Calu3 (cell line): ENCODE results near the gene ARHGEF2. TPM values are rescaled to one million over a fixed set of nuclear protein-coding genes. Genes with fewer than 3 reads are reported as not detected.

ENCODE experiments used
- BruUV-seq: library from RNA; stranded (reverse); fragments of 400-500 nt; replicated peaks from 2 replicates; lab custom pipeline; 2021; lab: Mats Ljungman, UMichigan
- CTCF ChIA-PET: fragments of 300-600 bp; sonication (Branson Sonifier 250); formaldehyde crosslinking; loops from one replicate; lab custom pipeline; 2022; ENCODE audit warnings: antibody characterized with exemption; lab: Charles Lee
- DNase-seq: peaks from one replicate; pipeline ENCODE4 v3.0.0; 2022
- H3K27ac Mint-ChIP-seq: one replicate; pipeline ENCODE4 v1.8.0; 2022; ENCODE audit warnings: mixed read lengths; ENCODE audit not compliant: unreplicated experiment
- H3K27me3 Mint-ChIP-seq: one replicate; pipeline ENCODE4 v1.8.0; 2022; ENCODE audit warnings: mixed read lengths; ENCODE audit not compliant: unreplicated experiment
- H3K36me3 Mint-ChIP-seq: one replicate; pipeline ENCODE4 v1.8.0; 2022; ENCODE audit warnings: mild to moderate bottlenecking, moderate library complexity, mixed read lengths; ENCODE audit not compliant: insufficient read depth, unreplicated experiment
- H3K4me1 Mint-ChIP-seq: one replicate; pipeline ENCODE4 v1.8.0; 2022; ENCODE audit warnings: mild to moderate bottlenecking, low read depth, mixed read lengths; ENCODE audit not compliant: unreplicated experiment
- H3K4me3 Mint-ChIP-seq: one replicate; pipeline ENCODE4 v1.8.0; 2022; ENCODE audit warnings: mild to moderate bottlenecking, low read depth, moderate library complexity, mixed read lengths; ENCODE audit not compliant: unreplicated experiment
- H3K9me3 Mint-ChIP-seq: one replicate; pipeline ENCODE4 v1.8.0; 2022; ENCODE audit warnings: low read depth, mixed read lengths; ENCODE audit not compliant: unreplicated experiment
- CTCF ChIP-seq: fragments of 200-600 bp; IDR thresholded peaks from one replicate; pipeline ENCODE4 v1.8.0; 2022; ENCODE audit warnings: antibody characterized with exemption; ENCODE audit not compliant: unreplicated experiment
- intact Hi-C: fragments of 100-400 bp; cut with micrococcal nuclease; formaldehyde crosslinking; loops from one replicate; pipeline ENCODE4 v1.10.0; 2022; ENCODE audit not compliant: unreplicated experiment
- total RNA-seq: library from RNA; stranded (reverse); gene quantifications from 2 replicates; pipeline ENCODE4 v1.2.3, GENCODE V29; 2022

The ARHGEF2 gene
- total RNA-seq, 1 experiment from 2014 or later: 97.6 TPM

DNA sequence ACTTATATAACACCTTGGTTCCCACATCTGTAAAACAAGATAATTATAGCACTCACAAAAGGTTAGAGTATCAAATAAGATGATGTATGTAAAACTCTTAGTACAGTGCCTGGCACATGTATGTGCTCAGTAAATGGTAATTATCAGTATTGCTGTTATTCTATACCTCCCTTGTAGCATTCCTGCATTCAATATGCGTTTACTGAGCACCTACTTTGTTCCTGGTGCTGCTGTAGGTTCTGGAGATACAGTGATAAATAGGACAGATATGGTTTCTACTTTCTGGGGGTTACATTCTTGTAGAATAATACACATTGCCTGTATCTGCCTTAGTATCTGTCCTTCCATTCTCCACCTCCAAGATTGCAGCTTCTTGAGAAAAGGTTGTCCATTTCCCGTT is 43.6 kb upstream of the ARHGEF2 start:
- CTCF ChIA-PET: no interaction called here
- no peak for TF ChIP-seq CTCF
- intact Hi-C loops: loop anchor here (5.0 kb wide), 1 partner anchor 40 kb away; the partner anchor contains the start of gene RAB25
- no peak for DNase-seq
- peaks cover 41% of the 10 kb centered on the region for H3K27me3 Mint-ChIP-seq
- peaks cover 23% of the 10 kb centered on the region for H3K4me1 Mint-ChIP-seq
- BruUV-seq: no TSS peak
- H3K27ac Mint-ChIP-seq: no peak overlapping the region
- H3K4me3 Mint-ChIP-seq: no peak overlapping the region
- peaks cover 41% of the 10 kb centered on the region for H3K36me3 Mint-ChIP-seq
- no peaks in the 10 kb centered on the region for H3K9me3 Mint-ChIP-seq

DNA sequence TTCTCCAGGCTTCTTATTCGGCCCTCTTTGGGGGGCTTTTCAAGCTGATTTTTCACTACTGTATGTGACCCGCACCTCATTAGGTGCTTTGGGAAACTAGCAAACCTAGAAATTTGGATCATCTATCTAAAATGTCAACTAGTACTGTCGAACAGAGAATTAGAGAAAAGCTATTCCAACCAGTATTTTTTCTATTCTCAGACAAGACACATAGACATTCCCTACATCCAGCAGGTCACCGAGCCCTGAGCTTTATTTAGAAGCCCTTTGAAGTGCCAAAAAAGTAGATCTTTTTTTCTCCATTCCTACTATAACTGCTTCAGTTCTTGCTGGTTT is 42.7 kb upstream of the ARHGEF2 start:
- Mint-ChIP-seq H3K27me3 (peaks cover 41% of the 10 kb centered on the region), H3K27ac (peak overlapping the region; percentile 50), H3K4me3 (peak overlapping the region; percentile 95), H3K4me1 (peaks cover 21% of the 10 kb centered on the region), H3K9me3 (no peaks in the 10 kb centered on the region), H3K36me3 (peaks cover 43% of the 10 kb centered on the region)
- CTCF ChIA-PET: no interaction called here
- DNase-seq: no peak
- intact Hi-C loops: loop anchor here (5.0 kb wide), 1 partner anchor 41 kb away; the partner anchor contains the start of gene RAB25
- no peak for TF ChIP-seq CTCF
- BruUV-seq: no TSS peak

DNA sequence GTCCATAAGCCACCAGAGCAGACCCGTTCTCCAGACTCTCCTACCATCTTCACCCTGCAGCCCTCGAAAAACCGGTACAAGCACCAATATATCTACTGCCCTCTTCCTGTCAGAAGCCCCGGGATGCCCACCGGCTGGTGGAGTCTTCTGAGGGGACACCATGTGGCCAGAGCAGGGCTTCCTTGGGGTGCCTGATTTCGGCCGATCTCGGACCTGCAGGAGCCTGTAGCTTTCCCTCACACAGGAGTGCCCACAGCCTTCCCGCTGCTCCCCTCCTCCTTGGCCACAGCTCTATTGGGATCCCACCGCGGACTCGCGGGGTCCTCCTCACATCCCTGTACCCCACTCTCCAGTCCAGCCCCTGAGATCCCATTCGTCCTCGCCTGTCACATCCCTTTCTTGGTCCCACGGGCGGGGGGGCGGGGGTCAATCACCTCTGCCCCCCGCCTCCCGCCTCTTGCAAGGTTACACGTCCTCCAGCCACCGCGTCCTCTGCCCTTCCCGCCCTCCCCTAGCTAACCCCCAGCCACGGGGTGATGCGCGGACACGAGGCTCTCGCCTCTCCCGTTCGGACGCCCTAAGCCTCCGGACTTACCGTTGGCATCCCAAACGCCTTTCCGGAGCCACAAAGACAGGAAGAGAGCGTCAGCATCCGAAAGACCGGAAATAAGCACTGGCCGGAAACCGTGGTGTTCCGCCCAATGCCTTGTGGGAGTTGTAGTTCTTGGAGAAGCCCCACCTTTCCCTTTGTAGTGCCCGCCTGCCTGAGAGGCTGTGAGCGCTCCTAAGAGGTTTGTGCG is 42.1 kb upstream of the ARHGEF2 start, which contains the start of gene SSR2:
TSS of gene SSR2 (minus strand) at position 659 of the 800 bp plus-strand sequence. CDS start 784 bp downstream, outside the sequence.
- Mint-ChIP-seq H3K4me1 (peaks cover 16% of the 10 kb centered on the region), H3K4me3 (peak within 1 kb of the TSS; percentile 95), H3K36me3 (peaks cover 43% of the 10 kb centered on the region), H3K9me3 (no peaks in the 10 kb centered on the region), H3K27me3 (peaks cover 37% of the 10 kb centered on the region), H3K27ac (peak within 1 kb of the TSS; percentile 50)
- CTCF ChIA-PET: interaction anchor here (0.6 to 0.9 kb wide), 3 partner anchors 12 to 31 kb away, joined by 3 read pairs; no protein-coding TSS in a partner anchor
- no TSS peak for BruUV-seq
- no peak for TF ChIP-seq CTCF
- intact Hi-C loops: loop anchor here (5.0 kb wide), 1 partner anchor 42 kb away; the partner anchor contains the start of gene RAB25
- DNase-seq: peak; percentile 89

DNA sequence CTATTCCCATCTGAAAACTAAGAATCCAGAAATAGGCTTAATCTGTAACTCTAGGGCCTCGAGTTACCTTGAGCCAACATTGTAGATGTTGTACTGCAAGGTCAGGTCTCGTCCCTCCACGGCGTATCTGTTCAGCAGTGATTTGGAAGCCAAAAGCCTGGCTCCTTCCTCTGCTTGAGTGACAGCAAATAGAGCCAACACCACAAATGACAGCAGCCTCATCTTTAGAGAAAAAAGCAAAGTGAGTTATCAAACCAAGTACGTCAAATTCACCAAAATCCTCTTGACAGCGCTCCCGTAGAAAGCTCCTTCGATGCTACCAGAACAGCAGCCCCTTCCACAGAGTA is 41.6 kb upstream of the ARHGEF2 start:
- Mint-ChIP-seq H3K9me3 (no peaks in the 10 kb centered on the region), H3K36me3 (peaks cover 47% of the 10 kb centered on the region), H3K4me1 (peaks cover 16% of the 10 kb centered on the region), H3K4me3 (peak overlapping the region; percentile 95), H3K27me3 (peaks cover 31% of the 10 kb centered on the region), H3K27ac (peak overlapping the region; percentile 50)
- DNase-seq: no peak
- no peak for TF ChIP-seq CTCF
- intact Hi-C loops: loop anchor here (5.0 kb wide), 1 partner anchor 42 kb away; the partner anchor contains the start of gene RAB25
- CTCF ChIA-PET: interaction anchor here (0.6 to 0.9 kb wide), 4 partner anchors 12 to 94 kb away, joined by 3 to 4 read pairs (median 3); no protein-coding TSS in a partner anchor
- no TSS peak for BruUV-seq
